AG04449 (cell line): ENCODE data around the gene RIMKLB.

Experiments
- CTCF ChIA-PET: fragments of 350-600 bp; formaldehyde crosslinking; extraction: SDS; loops from one replicate; lab custom pipeline; 2021; ENCODE audit warnings: antibody characterized with exemption; lab: Yijun Ruan, JAX
- POLR2A ChIA-PET: fragments of 400-600, 350-600 bp; formaldehyde crosslinking; extraction: SDS; loops from one replicate; lab custom pipeline; 2020; ENCODE audit warnings: antibody characterized with exemption, inconsistent platforms; lab: Yijun Ruan, JAX
- DNase-seq: peaks from one replicate; pipeline ENCODE4 v3.0.0-alpha.2; 2010; ENCODE audit warnings: low read depth, low spot score
- H3K4me3 ChIP-seq: 2 replicates; pipeline ENCODE4 v1.5.1; 2011; ENCODE audit warnings: low read depth, mild to moderate bottlenecking, control low read depth, low read length
- TF ChIP-seq, protein P1 (sequence below): IDR thresholded peaks from one replicate; pipeline ENCODE4 v1.5.1; 2011; ENCODE audit warnings: mild to moderate bottlenecking, moderate library complexity, low read length, control low read depth, inconsistent platforms; ENCODE audit not compliant: insufficient read depth; ENCODE audit errors: missing control alignments

RIMKLB gene

DNA sequence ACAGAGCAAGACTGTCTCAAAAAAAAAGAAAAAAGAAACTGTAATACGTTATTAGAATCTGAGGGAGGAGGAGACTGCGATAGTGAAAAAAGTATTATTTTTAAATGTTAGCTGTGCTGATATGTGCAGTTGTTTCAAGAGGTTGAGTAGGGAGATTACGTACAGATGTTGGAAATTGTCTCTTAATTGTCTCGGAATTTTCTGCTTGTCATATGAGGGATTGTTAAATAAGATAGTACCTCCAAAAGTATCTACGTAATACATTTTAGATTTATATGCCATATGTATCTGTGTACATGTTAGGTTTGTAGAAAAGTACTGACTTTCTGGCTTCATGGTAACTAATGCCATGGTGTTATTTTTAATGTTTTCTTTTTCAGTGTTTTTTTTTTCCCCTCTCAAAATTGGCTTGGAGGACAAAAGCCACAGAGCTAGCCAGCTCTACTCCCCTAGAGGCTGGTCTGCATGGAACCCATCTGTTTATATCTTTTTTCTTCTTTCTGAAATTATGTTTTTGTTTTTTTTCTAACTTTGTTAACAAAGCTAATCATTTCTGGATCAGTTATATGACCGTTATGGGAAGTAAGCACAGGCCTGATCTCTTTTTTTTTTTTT is 3.4 kb downstream of the RIMKLB start:
- TF ChIP-seq, protein P1, sequence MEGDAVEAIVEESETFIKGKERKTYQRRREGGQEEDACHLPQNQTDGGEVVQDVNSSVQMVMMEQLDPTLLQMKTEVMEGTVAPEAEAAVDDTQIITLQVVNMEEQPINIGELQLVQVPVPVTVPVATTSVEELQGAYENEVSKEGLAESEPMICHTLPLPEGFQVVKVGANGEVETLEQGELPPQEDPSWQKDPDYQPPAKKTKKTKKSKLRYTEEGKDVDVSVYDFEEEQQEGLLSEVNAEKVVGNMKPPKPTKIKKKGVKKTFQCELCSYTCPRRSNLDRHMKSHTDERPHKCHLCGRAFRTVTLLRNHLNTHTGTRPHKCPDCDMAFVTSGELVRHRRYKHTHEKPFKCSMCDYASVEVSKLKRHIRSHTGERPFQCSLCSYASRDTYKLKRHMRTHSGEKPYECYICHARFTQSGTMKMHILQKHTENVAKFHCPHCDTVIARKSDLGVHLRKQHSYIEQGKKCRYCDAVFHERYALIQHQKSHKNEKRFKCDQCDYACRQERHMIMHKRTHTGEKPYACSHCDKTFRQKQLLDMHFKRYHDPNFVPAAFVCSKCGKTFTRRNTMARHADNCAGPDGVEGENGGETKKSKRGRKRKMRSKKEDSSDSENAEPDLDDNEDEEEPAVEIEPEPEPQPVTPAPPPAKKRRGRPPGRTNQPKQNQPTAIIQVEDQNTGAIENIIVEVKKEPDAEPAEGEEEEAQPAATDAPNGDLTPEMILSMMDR: no peak
- H3K4me3 ChIP-seq: no peak overlapping the region
- CTCF ChIA-PET: interaction anchor here (0.7 to 2.2 kb wide), 3 partner anchors 20 to 190 kb away, joined by 3 to 7 read pairs (median 7); no protein-coding TSS in a partner anchor
- DNase-seq: no peak
- POLR2A ChIA-PET: no interaction called here

DNA sequence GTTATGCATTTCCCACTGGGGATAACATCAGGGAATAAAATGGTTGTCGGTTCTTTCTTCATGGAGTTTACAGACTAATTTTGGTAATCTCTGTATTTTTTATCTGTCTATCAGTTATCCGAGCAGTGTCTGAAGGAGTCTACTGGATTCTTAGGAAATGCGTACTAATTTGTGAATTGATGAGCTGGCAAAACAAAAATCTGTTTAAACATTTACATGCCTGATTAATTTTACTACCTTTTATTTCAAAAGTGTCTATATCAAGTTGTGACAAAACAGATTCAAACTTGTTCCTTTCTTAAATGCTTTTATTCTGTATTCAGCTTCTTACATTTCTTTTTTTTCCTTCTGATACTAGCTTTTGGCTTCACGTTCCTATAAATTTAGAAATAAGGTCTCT is 4.4 kb downstream of the RIMKLB start:
- DNase-seq: no peak
- POLR2A ChIA-PET: no interaction called here
- H3K4me3 ChIP-seq: no peak overlapping the region
- TF ChIP-seq, protein P1: no peak
- CTCF ChIA-PET: interaction anchor here (0.7 to 2.2 kb wide), 4 partner anchors 14 to 189 kb away, joined by 3 to 7 read pairs (median 5); no protein-coding TSS in a partner anchor

DNA sequence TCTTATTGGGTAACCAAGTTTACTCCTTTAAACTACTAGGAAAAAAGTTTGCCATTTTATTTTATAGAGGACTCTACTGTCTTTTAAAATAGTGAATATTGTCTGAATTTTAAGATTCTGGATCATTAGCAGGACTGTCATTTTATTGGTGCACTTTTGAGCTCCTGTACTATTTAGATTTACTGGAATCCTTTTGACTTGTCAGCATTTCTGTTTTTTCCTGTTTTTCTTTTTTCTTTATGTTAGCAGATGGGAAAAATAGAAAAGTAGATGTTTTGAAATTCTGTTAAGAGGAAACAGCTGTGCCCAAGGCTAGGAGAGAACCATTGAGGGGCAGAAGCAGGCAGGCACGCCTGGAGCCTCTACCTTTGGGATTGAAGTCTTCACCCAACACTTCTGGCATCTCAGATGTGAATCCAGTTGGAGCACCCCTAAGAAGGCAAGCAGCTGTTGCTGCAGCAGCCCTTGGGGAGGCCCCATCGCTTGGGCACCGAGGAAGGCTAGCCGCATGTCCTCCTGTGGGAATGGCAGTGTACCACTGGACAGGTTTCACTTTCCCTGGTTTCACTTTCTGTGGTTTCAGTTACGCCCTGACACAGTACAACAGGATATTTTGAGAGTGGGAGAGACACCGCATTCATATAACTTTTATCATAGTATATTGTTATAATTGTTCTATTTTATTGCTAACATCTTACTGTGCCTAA is 11.5 kb downstream of the RIMKLB start:
- TF ChIP-seq, protein P1: no peak
- H3K4me3 ChIP-seq: no peak overlapping the region
- ChIA-PET POLR2A (no interaction called here), CTCF (no interaction called here)
- no peak for DNase-seq

DNA sequence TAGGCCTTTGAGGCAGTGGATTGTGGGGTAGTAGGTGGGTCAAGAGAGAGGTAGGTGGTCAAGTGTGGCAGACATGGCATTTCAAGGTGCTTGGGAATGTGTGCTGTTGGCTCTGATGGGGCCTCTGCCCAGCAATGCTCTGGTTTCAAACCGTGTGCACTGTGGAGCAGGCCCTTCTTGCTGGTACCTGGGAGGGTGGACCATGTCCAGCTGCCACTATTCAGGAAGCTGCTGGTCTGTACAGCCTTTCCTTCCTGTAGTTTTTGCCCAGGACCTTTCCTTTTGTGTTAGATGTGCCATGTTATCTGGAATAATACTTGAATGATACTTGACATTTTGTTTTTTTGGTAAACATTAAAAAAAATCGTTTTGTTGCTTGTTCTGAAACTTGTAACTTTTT is 14.8 kb downstream of the RIMKLB start:
- CTCF ChIA-PET: interaction anchor here (1.4 kb wide), 1 partner anchor 16 kb away, joined by 4 read pairs; no protein-coding TSS in a partner anchor
- H3K4me3 ChIP-seq: no peak overlapping the region
- DNase-seq: no peak
- TF ChIP-seq, protein P1: no peak
- POLR2A ChIA-PET: no interaction called here

DNA sequence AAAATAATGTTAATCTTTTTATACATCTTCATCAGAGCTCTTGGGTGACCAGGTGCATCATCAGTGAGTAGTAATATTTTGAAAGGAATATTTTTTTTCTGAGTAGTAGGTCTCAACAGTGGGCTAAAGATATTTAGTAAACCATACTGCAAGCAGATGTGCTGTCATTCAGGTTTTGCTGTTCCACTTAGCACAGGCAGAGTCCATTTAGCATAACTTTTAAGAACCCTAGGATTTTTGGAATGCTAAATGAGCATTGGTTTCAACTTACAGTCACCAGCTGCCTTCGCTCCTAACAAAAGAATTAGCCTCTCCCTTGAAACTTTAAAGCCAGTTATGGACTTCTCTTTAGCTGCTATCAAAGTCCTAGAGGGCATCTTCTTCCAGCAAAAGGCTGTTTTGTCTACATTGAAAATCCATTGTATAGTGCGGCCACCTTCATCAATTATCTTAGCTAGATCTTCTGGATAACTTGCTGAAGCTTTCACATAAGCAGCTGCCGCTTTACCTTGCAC is 24.6 kb downstream of the RIMKLB start:
- ChIA-PET CTCF (no interaction called here), POLR2A (no interaction called here)
- TF ChIP-seq, protein P1: no peak

DNA sequence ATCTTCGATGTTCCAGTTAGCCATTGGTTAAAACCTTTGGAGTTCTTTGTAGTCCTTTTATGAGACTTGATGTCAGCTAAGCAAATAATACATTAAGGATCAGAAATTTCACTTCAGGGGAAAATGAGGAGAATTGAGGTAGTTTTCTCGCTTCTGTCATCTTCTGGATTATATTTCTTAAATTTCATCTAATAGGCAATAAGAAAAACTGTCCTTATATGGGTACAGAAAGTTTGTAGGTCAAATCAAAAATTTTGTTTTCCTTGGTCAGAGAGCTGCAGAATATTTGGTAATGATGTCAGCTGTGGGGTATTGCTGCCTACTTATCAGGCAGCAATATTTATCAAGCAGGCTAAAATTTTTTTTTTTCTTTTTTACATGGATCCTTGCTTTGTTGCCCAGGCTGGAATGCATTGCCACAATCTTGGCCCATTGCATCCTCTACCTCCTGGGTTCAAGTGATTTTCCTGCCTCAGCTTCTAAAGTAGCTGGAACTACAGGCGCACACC is 37.1 kb downstream of the RIMKLB start:
- ChIA-PET POLR2A (interaction anchor here (0.6 kb wide), 1 partner anchor 42 kb away, joined by 4 read pairs; no protein-coding TSS in a partner anchor), CTCF (interaction anchor here (1.0 to 1.6 kb wide), 4 partner anchors 9 to 156 kb away, joined by 3 to 4 read pairs (median 3); no protein-coding TSS in a partner anchor)
- TF ChIP-seq, protein P1: no peak
- peak; percentile 9 for DNase-seq
- no peak overlapping the region for H3K4me3 ChIP-seq

More for the DNA sequence above, 24.6 kb downstream of the RIMKLB start:
- no peak overlapping the region for H3K4me3 ChIP-seq
- DNase-seq: no peak
